Neutrophil (primary cell): ENCODE measurements around the gene RIT1.
"Not testable (repeated sequence)": the region's sequence is repeated elsewhere in the genome, so short reads cannot be mapped to it uniquely, and the experiment has no call there.

ENCODE experiments used
- H3K27ac ChIP-seq: fragments of 200-600 bp; sonication (generic); 2 replicates; pipeline ENCODE4 v1.5.1; 2016; ENCODE audit warnings: mild to moderate bottlenecking, moderate library complexity
- H3K27me3 ChIP-seq: fragments of 200-600 bp; sonication (generic); 2 replicates; pipeline ENCODE4 v1.6.0; 2016; ENCODE audit warnings: mild to moderate bottlenecking
- H3K36me3 ChIP-seq: fragments of 200-600 bp; sonication (generic); 2 replicates; pipeline ENCODE4 v1.5.1; 2017
- H3K4me1 ChIP-seq, 2 experiments: fragments of 200-600 bp in 1 of 2; sonication (generic) in 1 of 2; 1 replicate in 1 of 2; 2 replicates in 1 of 2; pipeline versions ENCODE4 v1.5.1 to v1.6.1; 2013 to 2016; ENCODE audit warnings: low read depth in 1 of 2, low read length in 1 of 2, mild to moderate bottlenecking in 1 of 2, moderate library complexity in 1 of 2; ENCODE audit not compliant: control insufficient read depth in 1 of 2, insufficient read depth in 1 of 2
- H3K4me3 ChIP-seq, 2 experiments: fragments of 200-600 bp in 1 of 2; sonication (generic) in 1 of 2; 1 replicate in 1 of 2; 2 replicates in 1 of 2; pipeline ENCODE4 v1.5.1; 2013 to 2016; ENCODE audit warnings: low read depth in 1 of 2, low read length in 1 of 2, mild to moderate bottlenecking in 1 of 2, moderate library complexity in 1 of 2
- H3K9me3 ChIP-seq: fragments of 200-600 bp; sonication (generic); 2 replicates; pipeline ENCODE4 v1.5.1; 2016
- TF ChIP-seq, protein P1 (sequence below): fragments of 200-600 bp; sonication (generic); IDR thresholded peaks from 2 replicates; pipeline ENCODE4 v1.5.1; 2016; ENCODE audit warnings: antibody characterized with exemption

Gene RIT1

DNA sequence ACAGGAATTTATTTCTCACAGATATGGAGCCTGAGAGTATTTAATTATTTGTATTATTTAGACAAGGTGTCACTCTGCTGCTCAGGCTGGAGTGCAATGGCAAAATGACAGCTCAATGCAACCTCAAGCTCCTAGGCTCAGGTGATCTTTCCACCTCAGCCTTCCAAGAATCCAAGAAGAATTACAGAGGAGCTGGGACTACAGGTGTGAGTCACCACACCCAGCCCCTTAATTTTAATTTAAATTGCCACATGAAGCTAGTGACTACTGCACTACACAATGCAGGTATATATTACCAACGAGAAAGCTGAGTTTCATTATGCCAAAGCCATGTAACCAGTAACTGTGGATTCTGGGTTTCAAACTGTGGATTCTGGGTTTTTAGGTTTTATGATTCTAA lies 20.9 kb upstream of the RIT1 start:
- TF ChIP-seq, protein P1, sequence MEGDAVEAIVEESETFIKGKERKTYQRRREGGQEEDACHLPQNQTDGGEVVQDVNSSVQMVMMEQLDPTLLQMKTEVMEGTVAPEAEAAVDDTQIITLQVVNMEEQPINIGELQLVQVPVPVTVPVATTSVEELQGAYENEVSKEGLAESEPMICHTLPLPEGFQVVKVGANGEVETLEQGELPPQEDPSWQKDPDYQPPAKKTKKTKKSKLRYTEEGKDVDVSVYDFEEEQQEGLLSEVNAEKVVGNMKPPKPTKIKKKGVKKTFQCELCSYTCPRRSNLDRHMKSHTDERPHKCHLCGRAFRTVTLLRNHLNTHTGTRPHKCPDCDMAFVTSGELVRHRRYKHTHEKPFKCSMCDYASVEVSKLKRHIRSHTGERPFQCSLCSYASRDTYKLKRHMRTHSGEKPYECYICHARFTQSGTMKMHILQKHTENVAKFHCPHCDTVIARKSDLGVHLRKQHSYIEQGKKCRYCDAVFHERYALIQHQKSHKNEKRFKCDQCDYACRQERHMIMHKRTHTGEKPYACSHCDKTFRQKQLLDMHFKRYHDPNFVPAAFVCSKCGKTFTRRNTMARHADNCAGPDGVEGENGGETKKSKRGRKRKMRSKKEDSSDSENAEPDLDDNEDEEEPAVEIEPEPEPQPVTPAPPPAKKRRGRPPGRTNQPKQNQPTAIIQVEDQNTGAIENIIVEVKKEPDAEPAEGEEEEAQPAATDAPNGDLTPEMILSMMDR, result no peak
- H3K36me3 ChIP-seq, result peaks cover 58% of the 10 kb centered on the region
- peaks cover 15 to 20% of the 10 kb centered on the region in 2 experiments for H3K4me1 ChIP-seq
- no peak overlapping the region for H3K27ac ChIP-seq
- H3K27me3 ChIP-seq, result no peaks in the 10 kb centered on the region
- no peaks in the 10 kb centered on the region for H3K9me3 ChIP-seq
- H3K4me3 ChIP-seq, result no peak overlapping the region

DNA sequence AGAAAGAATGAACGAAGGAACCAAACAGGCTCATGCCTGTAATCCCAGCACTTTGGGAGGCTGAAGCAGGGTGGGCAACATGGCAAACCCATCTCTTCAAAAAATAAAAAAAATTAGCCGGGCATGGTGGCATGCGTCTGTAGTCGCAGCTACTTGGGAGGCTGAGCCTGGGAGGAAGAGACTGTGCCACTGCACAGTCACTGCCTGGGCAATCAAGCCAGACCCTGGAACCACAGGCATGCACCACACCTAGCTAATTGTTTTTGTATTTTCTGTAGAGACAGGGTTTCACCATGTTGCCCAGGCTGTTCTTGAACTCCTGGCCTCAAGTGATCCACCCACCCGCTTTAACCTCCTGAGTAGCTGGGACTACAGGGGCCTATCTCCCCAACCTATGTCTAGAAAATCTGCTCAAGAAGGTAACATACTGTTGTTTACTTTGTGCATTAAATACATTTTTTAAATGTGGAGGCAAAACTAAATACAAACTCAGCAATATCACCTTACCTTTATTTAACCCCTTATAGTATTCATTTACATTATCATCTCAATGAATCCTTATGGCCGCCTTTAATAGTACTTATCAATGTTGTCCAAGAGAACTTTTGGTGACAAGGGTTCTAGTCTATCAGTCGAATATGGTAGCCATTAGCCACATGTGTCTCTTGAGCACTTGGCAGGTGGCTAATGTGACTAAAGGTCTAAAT lies 20.3 kb upstream of the RIT1 start:
- Histone ChIP-seq H3K4me3 (no peak overlapping the region), H3K36me3 (peaks cover 64% of the 10 kb centered on the region), H3K4me1 (peaks cover 15 to 20% of the 10 kb centered on the region in 2 experiments), H3K27ac (no peak overlapping the region), H3K27me3 (no peaks in the 10 kb centered on the region), H3K9me3 (no peaks in the 10 kb centered on the region)
- TF ChIP-seq, protein P1, result no peak

DNA sequence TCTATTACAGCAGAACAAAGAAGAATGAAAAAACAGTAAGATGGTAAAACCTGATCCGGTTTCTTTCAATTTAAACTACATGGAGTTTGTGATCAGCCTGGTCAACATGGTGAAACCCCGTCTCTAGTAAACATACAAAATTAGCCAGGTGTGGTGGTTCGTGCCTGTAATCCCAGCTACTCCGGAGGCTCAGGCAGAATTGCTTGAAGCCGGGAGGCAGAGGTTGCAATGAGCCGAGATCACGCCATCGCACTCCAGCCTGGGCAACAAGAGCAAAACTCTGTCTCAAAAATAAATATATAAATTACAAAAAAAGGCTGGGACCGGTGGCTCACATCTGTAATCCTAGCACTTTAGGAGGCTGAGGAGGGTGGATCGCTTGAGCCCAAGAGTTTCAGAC lies 19.6 kb upstream of the RIT1 start:
- H3K9me3 ChIP-seq, H3K27ac ChIP-seq, H3K27me3 ChIP-seq, H3K4me3 ChIP-seq: not testable (repeated sequence)
- peaks cover 15 to 20% of the 10 kb centered on the region in 2 experiments for H3K4me1 ChIP-seq
- H3K36me3 ChIP-seq, result peaks cover 72% of the 10 kb centered on the region

DNA sequence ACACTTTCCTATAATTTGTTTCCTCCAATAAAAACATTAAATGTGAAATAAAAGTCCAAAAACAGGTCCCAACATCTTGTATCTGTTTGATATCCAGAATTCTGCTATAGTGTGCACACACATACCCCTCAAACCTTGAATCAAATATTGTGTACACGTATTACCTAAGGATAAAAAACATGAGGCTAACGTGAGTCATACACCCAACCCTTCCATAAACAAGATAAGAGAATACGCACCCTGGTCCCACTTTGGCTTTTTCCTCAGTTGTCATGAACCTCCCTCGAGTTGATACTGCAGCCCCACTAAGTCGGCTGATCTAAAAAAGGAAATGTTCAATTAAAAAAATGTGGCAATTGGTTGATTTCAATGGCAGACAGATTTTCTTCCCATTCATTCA lies 17.9 kb upstream of the RIT1 start:
- no peaks in the 10 kb centered on the region for H3K9me3 ChIP-seq
- H3K36me3 ChIP-seq, result peaks cover 88% of the 10 kb centered on the region
- H3K27ac ChIP-seq, result no peak overlapping the region
- peaks cover 8 to 14% of the 10 kb centered on the region in 2 experiments for H3K4me1 ChIP-seq
- H3K27me3 ChIP-seq, result no peaks in the 10 kb centered on the region
- TF ChIP-seq, protein P1, result no peak
- H3K4me3 ChIP-seq, result no peak overlapping the region

DNA sequence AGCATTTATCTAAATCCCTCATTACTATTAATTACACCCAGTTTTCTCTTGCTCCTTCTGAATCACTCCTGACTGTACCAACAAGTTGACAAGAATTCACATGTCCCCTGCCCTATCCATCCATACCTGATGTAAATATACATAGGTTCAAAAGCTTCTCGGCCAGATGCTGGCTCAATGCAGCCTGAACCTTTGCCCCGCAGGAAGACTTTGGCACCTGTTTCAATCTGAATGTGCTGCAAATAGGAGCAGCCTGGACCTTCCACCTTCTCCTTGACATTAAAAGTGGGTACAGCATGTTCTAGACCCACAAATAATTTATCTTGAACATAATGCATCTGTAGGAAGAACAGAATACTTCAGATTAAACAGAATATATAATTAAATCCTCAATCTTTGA lies 14.4 kb upstream of the RIT1 start:
- Histone ChIP-seq H3K27ac (no peak overlapping the region), H3K9me3 (no peaks in the 10 kb centered on the region), H3K4me3 (no peak overlapping the region), H3K36me3 (peaks cover 98% of the 10 kb centered on the region), H3K4me1 (no peaks in the 10 kb centered on the region), H3K27me3 (no peaks in the 10 kb centered on the region)
- TF ChIP-seq, protein P1, result no peak

DNA sequence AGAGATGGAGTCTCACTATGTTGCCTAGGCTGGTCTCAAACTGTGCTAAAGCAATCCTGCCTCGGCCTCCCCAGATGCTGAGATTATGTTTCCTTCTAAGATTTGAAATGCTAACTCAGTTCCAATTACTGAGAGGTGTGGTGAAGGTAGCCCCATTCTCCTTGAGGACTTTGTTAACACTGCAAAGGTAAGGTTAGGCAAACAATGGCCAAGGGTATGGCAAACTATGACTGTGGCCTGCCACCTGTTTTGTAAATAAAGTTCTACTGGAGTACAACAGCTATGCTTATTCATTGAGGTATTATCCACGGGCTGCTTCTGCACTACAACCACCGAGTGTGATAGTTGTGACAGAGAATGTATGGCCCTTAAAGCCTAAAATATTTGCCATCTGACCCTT lies 9.6 kb upstream of the RIT1 start:
- Histone ChIP-seq H3K27me3 (no peaks in the 10 kb centered on the region), H3K36me3 (peaks cover 100% of the 10 kb centered on the region), H3K9me3 (no peaks in the 10 kb centered on the region), H3K4me3 (no peak overlapping the region), H3K27ac (no peak overlapping the region), H3K4me1 (no peaks in the 10 kb centered on the region)
- TF ChIP-seq, protein P1, result no peak
